GM12801 (cell line): ENCODE results near the gene HECW1.

Source experiments
- CTCF ChIP-seq: IDR thresholded peaks from one replicate; pipeline ENCODE4 v1.5.1; 2011; ENCODE audit warnings: control low read depth; ENCODE audit not compliant: insufficient read length; ENCODE audit errors: extremely low read depth

The HECW1 gene

DNA sequence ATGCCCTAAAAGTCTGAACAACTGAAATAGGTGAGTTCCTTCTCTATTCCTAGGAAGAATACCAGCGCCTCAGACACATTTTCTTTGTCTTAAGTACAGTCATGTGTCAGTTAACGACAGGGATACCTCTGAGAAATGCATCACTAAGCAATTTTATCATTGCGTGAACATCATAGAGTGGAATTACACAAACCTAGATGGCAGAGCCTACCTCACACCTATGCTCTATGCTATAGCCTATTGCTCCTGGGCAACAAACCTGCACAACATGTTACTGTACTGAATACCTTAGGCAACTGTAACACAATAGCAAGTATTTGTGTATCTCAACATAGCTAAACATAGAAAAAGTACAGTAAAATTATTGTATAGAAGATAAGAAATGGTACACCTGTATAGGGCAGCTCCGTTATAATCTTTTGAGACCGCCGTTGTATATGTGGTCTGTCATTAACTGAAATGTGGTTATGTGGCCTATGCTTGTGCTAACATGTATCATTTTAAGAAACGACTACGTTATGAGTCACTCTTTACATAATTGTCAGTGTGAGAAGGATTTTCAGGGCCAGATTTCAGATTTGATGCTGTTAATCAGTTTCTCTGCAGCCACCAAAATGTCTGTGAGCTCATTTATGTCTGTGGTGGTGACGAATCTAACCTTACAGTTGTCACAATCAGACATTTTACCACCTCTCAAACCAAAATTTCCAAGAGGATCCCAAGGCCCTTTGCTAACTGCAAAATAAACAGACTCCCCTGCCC is 404.3 kb downstream of the HECW1 start:
- no peak for TF ChIP-seq CTCF

DNA sequence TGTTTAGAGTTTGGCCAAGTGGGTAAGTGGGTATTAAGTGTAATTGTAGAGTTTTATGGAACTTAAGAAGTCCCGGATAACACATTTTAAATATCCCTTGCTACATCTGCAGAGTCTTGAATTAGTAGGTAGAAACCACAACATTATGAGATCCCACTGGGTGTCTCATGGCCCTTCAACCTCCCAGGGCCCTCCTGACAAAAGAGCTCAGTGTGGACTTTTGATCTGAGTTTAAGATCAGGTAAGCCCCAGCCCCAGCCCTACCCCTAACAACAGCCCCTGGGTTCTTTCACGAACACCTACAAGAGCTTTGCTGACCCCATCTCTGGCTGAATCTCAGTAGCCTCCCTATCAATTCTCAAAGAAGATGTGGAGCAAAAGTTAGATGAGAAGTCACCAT is 405.0 kb downstream of the HECW1 start:
- TF ChIP-seq CTCF = no peak

GRCh38 chr7:43520201-43520600 is 407.8 kb downstream of the HECW1 start:
- no peak for TF ChIP-seq CTCF

GRCh38 chr7:43522406-43523156 is 410.1 kb downstream of the HECW1 start:
- no peak for TF ChIP-seq CTCF

DNA sequence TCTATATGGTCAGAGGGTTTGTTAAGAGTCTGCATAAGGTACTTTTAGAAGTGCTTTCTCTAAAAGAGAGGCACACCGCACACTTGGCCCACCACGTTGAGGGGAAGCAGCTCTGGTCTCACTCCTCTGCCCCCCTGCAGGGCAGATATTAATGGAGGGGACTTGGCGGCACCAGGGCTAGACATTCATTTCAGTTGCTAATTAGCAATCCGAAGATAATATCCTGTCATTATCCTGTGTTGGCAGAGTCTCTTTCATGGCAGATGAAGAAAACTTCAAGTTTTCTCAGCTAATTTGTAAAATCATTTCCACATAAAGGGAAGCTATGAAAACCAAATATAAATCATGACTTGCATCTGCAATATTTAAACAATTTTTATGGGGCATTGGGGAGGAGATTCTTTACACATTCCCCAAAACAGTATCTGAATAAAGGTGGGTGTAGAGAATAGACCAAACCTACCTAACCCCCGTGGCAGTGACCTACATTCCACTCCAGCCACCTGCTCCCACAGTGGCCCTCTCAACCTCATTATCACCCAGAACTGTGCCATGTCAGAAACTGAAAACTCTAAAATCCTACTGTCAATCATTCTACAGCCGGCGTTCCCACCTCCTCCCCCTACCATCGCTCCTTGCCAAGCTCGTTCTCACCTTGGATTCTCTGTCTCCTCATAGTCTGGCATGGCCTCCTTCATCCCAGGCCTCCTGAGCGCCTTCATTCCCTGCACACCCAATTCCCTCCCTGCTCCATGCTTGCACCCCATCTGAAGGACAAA is 416.3 kb downstream of the HECW1 start:
- TF ChIP-seq CTCF = no peak

- no peak for TF ChIP-seq CTCF
Measured at GRCh38 chr7:43530553-43531410, 418.3 kb downstream of the HECW1 start.
